ENCODE measurements around the gene CORO1C.

The CORO1C gene

GRCh38 chr12:108644811-108645120, 86.6 kb downstream of the CORO1C start:
- no peaks in the 10 kb centered on the region for H3K27me3 ChIP-seq (ENCODE audit: insufficient read depth, low read length)
- peak overlapping the region; percentile 14 for H2BK5ac ChIP-seq (ENCODE audit: low read depth, low read length, poor library complexity)
- no CpG with 5 or more reads among the region's 7 CpGs for WGBS (ENCODE audit: extremely low coverage, insufficient coverage, insufficient read length)
- peak overlapping the region; percentile 6 for H2BK12ac ChIP-seq (ENCODE audit: low read length)
- H3K9ac ChIP-seq (ENCODE audit: low read length), result no peak overlapping the region
- H2AFZ ChIP-seq (ENCODE audit: insufficient read depth, low read length, poor library complexity), result no peak overlapping the region
- peak overlapping the region; percentile 8 for H4K91ac ChIP-seq (ENCODE audit: low read depth, low read length)
- no peaks in the 10 kb centered on the region for H3K79me2 ChIP-seq (ENCODE audit: control insufficient read depth, insufficient read depth, low read length, poor library complexity)
- H4K8ac ChIP-seq (ENCODE audit: low read depth, low read length), result no peak overlapping the region
- no peak overlapping the region for H3K4me2 ChIP-seq (ENCODE audit: low read length)
- H3K79me1 ChIP-seq (ENCODE audit: low read length), result peaks cover 6% of the 10 kb centered on the region
- H3K4me1 ChIP-seq (ENCODE audit: control insufficient read depth in 1 of 2, insufficient read depth in 2 of 2, low read length in 2 of 2), result peaks cover 20 to 33% of the 10 kb centered on the region in 2 experiments
- no peak overlapping the region for H3K14ac ChIP-seq (ENCODE audit: low read length)
- H3K4me3 ChIP-seq (ENCODE audit: low read depth, low read length), result no peak overlapping the region
- H3K9me3 ChIP-seq (ENCODE audit: insufficient read depth, low read depth, low read length), result peaks cover 1% of the 10 kb centered on the region
- no peak overlapping the region for H2BK120ac ChIP-seq (ENCODE audit: insufficient read depth, low read length, poor library complexity)
- peak overlapping the region; percentile 3 for H3K18ac ChIP-seq (ENCODE audit: low read length)
- no peak overlapping the region for H3K23ac ChIP-seq (ENCODE audit: low read length)
- no peak overlapping the region for H4K12ac ChIP-seq (ENCODE audit: low read depth, low read length)
- H3K27ac ChIP-seq (ENCODE audit: low read depth, low read length), result no peak overlapping the region
- no peak for DNase-seq
- H3K36me3 ChIP-seq (ENCODE audit: control insufficient read depth in 1 of 2, insufficient read depth in 2 of 2, low read length in 2 of 2), result peaks cover 31 to 44% of the 10 kb centered on the region in 2 experiments
- no peak overlapping the region for H3K4ac ChIP-seq (ENCODE audit: low read depth, low read length)
- no peak overlapping the region for H2AK5ac ChIP-seq (ENCODE audit: low read length)

GRCh38 chr12:108643941-108644810, 87.1 kb downstream of the CORO1C start:
- no peak overlapping the region for H2AFZ ChIP-seq (ENCODE audit: insufficient read depth, low read length, poor library complexity)

GRCh38 chr12:108642899-108643654, 88.2 kb downstream of the CORO1C start:
- Histone ChIP-seq H2AFZ (ENCODE audit: insufficient read depth, low read length, poor library complexity) (no peak overlapping the region), H3K36me3 (ENCODE audit: control insufficient read depth in 1 of 2, insufficient read depth in 2 of 2, low read length in 2 of 2) (peaks cover 25 to 36% of the 10 kb centered on the region in 2 experiments), H3K4me3 (ENCODE audit: low read depth, low read length) (no peak overlapping the region), H3K4me2 (ENCODE audit: low read length) (no peak overlapping the region), H4K12ac (ENCODE audit: low read depth, low read length) (no peak overlapping the region), H3K4ac (ENCODE audit: low read depth, low read length) (no peak overlapping the region), H4K91ac (ENCODE audit: low read depth, low read length) (no peak overlapping the region), H3K79me1 (ENCODE audit: low read length) (peaks cover 13% of the 10 kb centered on the region), H4K8ac (ENCODE audit: low read depth, low read length) (no peak overlapping the region), H3K4me1 (ENCODE audit: control insufficient read depth in 1 of 2, insufficient read depth in 2 of 2, low read length in 2 of 2) (peaks cover 27 to 36% of the 10 kb centered on the region in 2 experiments), H3K27ac (ENCODE audit: low read depth, low read length) (no peak overlapping the region), H3K14ac (ENCODE audit: low read length) (no peak overlapping the region), H3K18ac (ENCODE audit: low read length) (no peak overlapping the region), H3K9me3 (ENCODE audit: insufficient read depth, low read depth, low read length) (peaks cover 1% of the 10 kb centered on the region), H2BK5ac (ENCODE audit: low read depth, low read length, poor library complexity) (no peak overlapping the region), H3K79me2 (ENCODE audit: control insufficient read depth, insufficient read depth, low read length, poor library complexity) (no peaks in the 10 kb centered on the region), H3K23ac (ENCODE audit: low read length) (no peak overlapping the region), H2AK5ac (ENCODE audit: low read length) (no peak overlapping the region), H2BK120ac (ENCODE audit: insufficient read depth, low read length, poor library complexity) (no peak overlapping the region), H2BK12ac (ENCODE audit: low read length) (no peak overlapping the region), H3K27me3 (ENCODE audit: insufficient read depth, low read length) (no peaks in the 10 kb centered on the region), H3K9ac (ENCODE audit: low read length) (no peak overlapping the region)
- no CpG with 5 or more reads among the region's 1 CpG for WGBS (ENCODE audit: extremely low coverage, insufficient coverage, insufficient read length)
- DNase-seq, result no peak

More at GRCh38 chr12:108643941-108644810, 87.1 kb downstream of the CORO1C start:
- H4K8ac ChIP-seq (ENCODE audit: low read depth, low read length), result no peak overlapping the region
- H3K27ac ChIP-seq (ENCODE audit: low read depth, low read length), result no peak overlapping the region
- H2AK5ac ChIP-seq (ENCODE audit: low read length), result no peak overlapping the region
- no peak overlapping the region for H3K14ac ChIP-seq (ENCODE audit: low read length)
- peak overlapping the region; percentile 8 for H4K91ac ChIP-seq (ENCODE audit: low read depth, low read length)
- no peak overlapping the region for H3K9ac ChIP-seq (ENCODE audit: low read length)
- no peaks in the 10 kb centered on the region for H3K27me3 ChIP-seq (ENCODE audit: insufficient read depth, low read length)
- H3K23ac ChIP-seq (ENCODE audit: low read length), result no peak overlapping the region
- WGBS (ENCODE audit: extremely low coverage, insufficient coverage, insufficient read length), result no CpG with 5 or more reads among the region's 18 CpGs
- H3K36me3 ChIP-seq (ENCODE audit: control insufficient read depth in 1 of 2, insufficient read depth in 2 of 2, low read length in 2 of 2), result peaks cover 31 to 44% of the 10 kb centered on the region in 2 experiments
- H3K4me2 ChIP-seq (ENCODE audit: low read length), result no peak overlapping the region
- peak overlapping the region; percentile 9 for H2BK12ac ChIP-seq (ENCODE audit: low read length)
- H3K4me1 ChIP-seq (ENCODE audit: control insufficient read depth in 1 of 2, insufficient read depth in 2 of 2, low read length in 2 of 2), result peaks cover 23 to 34% of the 10 kb centered on the region in 2 experiments
- H4K12ac ChIP-seq (ENCODE audit: low read depth, low read length), result no peak overlapping the region
- DNase-seq, result no peak
- H3K79me2 ChIP-seq (ENCODE audit: control insufficient read depth, insufficient read depth, low read length, poor library complexity), result no peaks in the 10 kb centered on the region
- H2BK5ac ChIP-seq (ENCODE audit: low read depth, low read length, poor library complexity), result peak overlapping the region; percentile 14
- H3K79me1 ChIP-seq (ENCODE audit: low read length), result peaks cover 8% of the 10 kb centered on the region
- H3K4me3 ChIP-seq (ENCODE audit: low read depth, low read length), result no peak overlapping the region
- no peak overlapping the region for H3K18ac ChIP-seq (ENCODE audit: low read length)
- H3K4ac ChIP-seq (ENCODE audit: low read depth, low read length), result no peak overlapping the region
- H2BK120ac ChIP-seq (ENCODE audit: insufficient read depth, low read length, poor library complexity), result no peak overlapping the region
- peaks cover 1% of the 10 kb centered on the region for H3K9me3 ChIP-seq (ENCODE audit: insufficient read depth, low read depth, low read length)

- Histone ChIP-seq H3K14ac (ENCODE audit: low read length) (no peak overlapping the region), H2AFZ (ENCODE audit: insufficient read depth, low read length, poor library complexity) (no peak overlapping the region), H3K4me1 (ENCODE audit: control insufficient read depth in 1 of 2, insufficient read depth in 2 of 2, low read length in 2 of 2) (peaks cover 31 to 40% of the 10 kb centered on the region in 2 experiments), H3K79me2 (ENCODE audit: control insufficient read depth, insufficient read depth, low read length, poor library complexity) (no peaks in the 10 kb centered on the region), H3K18ac (ENCODE audit: low read length) (no peak overlapping the region), H4K91ac (ENCODE audit: low read depth, low read length) (no peak overlapping the region), H4K8ac (ENCODE audit: low read depth, low read length) (no peak overlapping the region), H3K27me3 (ENCODE audit: insufficient read depth, low read length) (no peaks in the 10 kb centered on the region), H3K4me2 (ENCODE audit: low read length) (no peak overlapping the region), H2AK5ac (ENCODE audit: low read length) (no peak overlapping the region), H3K9me3 (ENCODE audit: insufficient read depth, low read depth, low read length) (no peaks in the 10 kb centered on the region), H4K12ac (ENCODE audit: low read depth, low read length) (peak overlapping the region; percentile 49), H3K36me3 (ENCODE audit: control insufficient read depth in 1 of 2, insufficient read depth in 2 of 2, low read length in 2 of 2) (peaks cover 18 to 30% of the 10 kb centered on the region in 2 experiments), H3K79me1 (ENCODE audit: low read length) (peaks cover 15% of the 10 kb centered on the region), H3K4ac (ENCODE audit: low read depth, low read length) (no peak overlapping the region), H3K4me3 (ENCODE audit: low read depth, low read length) (no peak overlapping the region), H3K23ac (ENCODE audit: low read length) (no peak overlapping the region), H3K27ac (ENCODE audit: low read depth, low read length) (peak overlapping the region; percentile 11), H2BK12ac (ENCODE audit: low read length) (no peak overlapping the region), H2BK5ac (ENCODE audit: low read depth, low read length, poor library complexity) (no peak overlapping the region), H2BK120ac (ENCODE audit: insufficient read depth, low read length, poor library complexity) (no peak overlapping the region), H3K9ac (ENCODE audit: low read length) (no peak overlapping the region)
- WGBS (ENCODE audit: extremely low coverage, insufficient coverage, insufficient read length), result no CpG with 5 or more reads among the region's 16 CpGs
- no peak for DNase-seq
Observed at GRCh38 chr12:108642269-108642870, 88.9 kb downstream of the CORO1C start.
